K562 (cell line): ENCODE measurements around the gene TOMM6. TPM values are rescaled to one million over a fixed set of nuclear protein-coding genes. Genes with fewer than 3 reads are reported as not detected.
A peak's percentile ranks its signal among the peaks of the same experiment; 100 is the strongest.

ENCODE experiments used
- ELF4 ChIP-seq: fragments of 450-650 bp; formaldehyde crosslinking; IDR thresholded peaks from 2 replicates; pipeline ENCODE4 v1.4.0; 2022; ENCODE audit warnings: missing genetic modification characterization
- FOXO4 ChIP-seq: fragments of 450-650 bp; formaldehyde crosslinking; IDR thresholded peaks from 2 replicates; pipeline ENCODE4 v1.4.0; 2020; ENCODE audit warnings: mild to moderate bottlenecking, moderate library complexity
- MCM7 ChIP-seq, 2 experiments: fragments of 450-650 bp; IDR thresholded peaks; 2 replicates each; pipeline ENCODE4 v1.6.1; 2016 to 2018
- MXI1 ChIP-seq: IDR thresholded peaks from 2 replicates; pipeline ENCODE4 v1.6.1; 2011; ENCODE audit warnings: low read depth, mild to moderate bottlenecking, improper control_type of control experiment, low read length
- MYBL2 ChIP-seq, 2 experiments: fragments of 450-650 bp in 1 of 2; sonication (generic) in 1 of 2; formaldehyde crosslinking in 1 of 2; IDR thresholded peaks; 2 replicates each; pipeline versions ENCODE4 v1.6.1 to v1.8.1; 2017 to 2022; ENCODE audit warnings: borderline replicate concordance in 1 of 2, inconsistent platforms in 1 of 2, low read depth in 1 of 2, mild to moderate bottlenecking in 1 of 2, missing genetic modification reagents in 1 of 2, moderate library complexity in 1 of 2
- RB1 ChIP-seq: fragments of 450-650 bp; IDR thresholded peaks from 2 replicates; pipeline ENCODE4 v1.6.1; 2017; ENCODE audit warnings: low read depth, mild to moderate bottlenecking
- TRIM25 ChIP-seq: fragments of 450-650 bp; IDR thresholded peaks from 2 replicates; pipeline ENCODE4 v1.7.0; 2016; ENCODE audit warnings: borderline replicate concordance
- TRIM28 ChIP-seq: fragments of 450-650 bp; IDR thresholded peaks from 2 replicates; pipeline ENCODE4 v1.6.1; 2017
- TSC22D4 ChIP-seq: fragments of 450-650 bp; IDR thresholded peaks from 2 replicates; pipeline ENCODE4 v1.6.1; 2016; ENCODE audit warnings: missing genetic modification characterization, missing biosample characterization, control low read depth
- UBTF ChIP-seq, 2 experiments: IDR thresholded peaks; 2 replicates each; pipeline ENCODE4 v1.6.1; 2012; ENCODE audit warnings: improper control_type of control experiment in 2 of 2, low read depth in 2 of 2, low read length in 2 of 2, borderline replicate concordance in 1 of 2
- ZBTB40 ChIP-seq, 2 experiments: fragments of 450-650 bp in 1 of 2; sonication (generic) in 1 of 2; formaldehyde crosslinking in 1 of 2; IDR thresholded peaks; 2 replicates each; pipeline versions ENCODE4 v1.7.1 to v1.9.0; 2016 to 2022; ENCODE audit warnings: inconsistent platforms in 1 of 2, mild to moderate bottlenecking in 1 of 2, missing genetic modification reagents in 1 of 2
- polyA plus RNA-seq, 8 experiments: library from polyadenylated mRNA; depleted of rRNA in 4 of 8; stranded (reverse) in 5 of 8; unstranded in 3 of 8; fragments of >200 nt; fragmentation: Nextera tagmentation in 2 of 8; fragmentation: Illumina TruSeq in 1 of 8; extraction: Ambion mirVana in 2 of 8; extraction: Trizol in 1 of 8; gene quantifications; 2 replicates each; pipeline versions ENCODE4 v1.2.1 to v1.2.3, GENCODE V29; 2011 to 2014; ENCODE audit warnings: inconsistent platforms in 1 of 8, missing spikeins in 1 of 8
- total RNA-seq, 7 experiments: library from RNA; depleted of rRNA in 6 of 7; stranded (reverse); fragments of >200 nt in 6 of 7; fragmentation: Illumina TruSeq in 2 of 7; extraction: Trizol in 2 of 7; gene quantifications; 2 replicates each; pipeline versions ENCODE4 v1.2.1 to v1.2.3, GENCODE V29; 2011 to 2021; ENCODE audit warnings: low replicate concordance in 1 of 7

TOMM6 gene
- total and polyA plus RNA-seq, 9 of the 15 experiments (the other 6 are each of a cell fraction or from before 2014, with no cell fraction given), result 380 to 2,097 (median 1,065) TPM

GRCh38 chr6:41780551-41781365 is 6.7 kb upstream of the TOMM6 start, which contains the start of gene PRICKLE4 (continued):
- TF ChIP-seq UBTF (IDR thresholded peaks at IDR 0.05; ENCODE audit: borderline replicate concordance in 1 of 2, low read depth in 2 of 2, low read length in 2 of 2) (peak; percentile 80 to 84; a peak in 3 of 4 replicates), FOXO4 (no peak), RB1 (peak; percentile 55), MCM7 (IDR thresholded peaks at IDR 0.05) (no peak), ELF4 (0 out of 2 replicates have a peak, but pooled peaks have one; percentile 65), TRIM28 (no peak), ZBTB40 (IDR thresholded peaks at IDR 0.05) (peak; percentile 18; the same call in 1 of the 2 replicates), ZBTB40 (CRISPR knock-in tag; IDR thresholded peaks at IDR 0.05) (no peak), TRIM25 (no peak), MXI1 (no peak), TSC22D4 (tag) (no peak), MYBL2 (IDR thresholded peaks at IDR 0.05; ENCODE audit: low read depth) (no peak), MYBL2 (CRISPR knock-in tag; IDR thresholded peaks at IDR 0.05; ENCODE audit: borderline replicate concordance) (no peak)
